Tibial artery (tissue), 4 donors: Measurements from ENCODE around the gene TNRC6B.

Experiments used
- DNase-seq, 2 donors: peaks; one replicate each; pipeline ENCODE4 v3.0.0-alpha.2; 2019
- H3K27ac ChIP-seq, 2 donors: fragments of 200-600 bp; sonication (generic) in 1 of 2; 1 replicate in 1 of 2; 2 replicates in 1 of 2; pipeline ENCODE4 v1.5.1; 2018 to 2019; ENCODE audit warnings: mild to moderate bottlenecking in 1 of 2
- H3K27me3 ChIP-seq, 2 donors: fragments of 200-600 bp; sonication (generic) in 1 of 2; one replicate each; pipeline versions ENCODE4 v1.5.1 to v1.6.0; 2016 to 2019
- H3K36me3 ChIP-seq, 3 donors: fragments of 200-600 bp; sonication (generic) in 2 of 3; one replicate each; pipeline ENCODE4 v1.5.1; 2016 to 2019; ENCODE audit warnings: mild to moderate bottlenecking in 2 of 3
- H3K4me1 ChIP-seq, 4 donors: fragments of 200-600 bp; sonication (generic) in 2 of 4; 1 replicate in 3 of 4; 2 replicates in 1 of 4; pipeline ENCODE4 v1.5.1; 2016 to 2019
- H3K4me3 ChIP-seq, 2 donors: fragments of 200-600 bp; sonication (generic) in 1 of 2; 1 replicate in 1 of 2; 2 replicates in 1 of 2; pipeline ENCODE4 v1.5.1; 2018 to 2019; ENCODE audit warnings: mild to moderate bottlenecking in 2 of 2
- H3K9me3 ChIP-seq, 3 donors: fragments of 200-600 bp; sonication (generic) in 1 of 3; one replicate each; pipeline ENCODE4 v1.5.1; 2016 to 2019
- CTCF ChIP-seq, 2 experiments: fragments of 200-600 bp in 1 of 2; fragments of 450-650 bp in 1 of 2; IDR thresholded peaks; one replicate each; pipeline ENCODE4 v1.5.1; 2017 to 2019; ENCODE audit warnings: antibody characterized with exemption in 2 of 2, mild to moderate bottlenecking in 1 of 2, moderate library complexity in 1 of 2
- intact Hi-C: fragments of 100-400 bp; cut with DNase I; formaldehyde crosslinking; loops from one replicate; pipeline ENCODE4 v1.15.0; 2023; ENCODE audit warnings: low total_unique reads

Gene TNRC6B

GRCh38 chr22:40300316-40300715, 122.6 kb downstream of the TNRC6B start:
- intact Hi-C loops: no loop called here
- Histone ChIP-seq H3K27ac (no peak overlapping the region), H3K36me3 (peaks cover 30 to 62% (median 39%) of the 10 kb centered on the region in 3 donors)

GRCh38 chr22:40300884-40301672, 123.4 kb downstream of the TNRC6B start:
- no peak overlapping the region for H3K27ac ChIP-seq
- intact Hi-C loops: no loop called here
- no peaks in the 10 kb centered on the region for H3K9me3 ChIP-seq
- H3K27me3 ChIP-seq: no peaks in the 10 kb centered on the region
- H3K36me3 ChIP-seq: peaks cover 33 to 62% (median 41%) of the 10 kb centered on the region in 3 donors
- H3K4me3 ChIP-seq: no peak overlapping the region
- no peak for TF ChIP-seq CTCF (IDR thresholded peaks at IDR 0.05)
- DNase-seq: no peak
- H3K4me1 ChIP-seq: peaks cover 0 to 8% (median 7%) of the 10 kb centered on the region in 4 donors

More at GRCh38 chr22:40300316-40300715, 122.6 kb downstream of the TNRC6B start:
- Histone ChIP-seq H3K4me1 (peaks cover 0 to 8% (median 7%) of the 10 kb centered on the region in 4 donors), H3K27me3 (no peaks in the 10 kb centered on the region), H3K4me3 (no peak overlapping the region), H3K9me3 (no peaks in the 10 kb centered on the region)
- TF ChIP-seq CTCF (IDR thresholded peaks at IDR 0.05): no peak
- no peak for DNase-seq

- Histone ChIP-seq H3K9me3 (no peaks in the 10 kb centered on the region), H3K27ac (no peak overlapping the region), H3K4me1 (peaks cover 0 to 8% (median 7%) of the 10 kb centered on the region in 4 donors), H3K27me3 (no peaks in the 10 kb centered on the region), H3K36me3 (peaks cover 38 to 55% (median 39%) of the 10 kb centered on the region in 3 donors), H3K4me3 (no peak overlapping the region)
- intact Hi-C loops: no loop called here
- no peak for TF ChIP-seq CTCF (IDR thresholded peaks at IDR 0.05)
- DNase-seq: no peak
Observed at GRCh38 chr22:40302149-40302548, 124.4 kb downstream of the TNRC6B start.

GRCh38 chr22:40305625-40306024, 127.9 kb downstream of the TNRC6B start:
- Histone ChIP-seq H3K36me3 (peaks cover 40 to 76% (median 59%) of the 10 kb centered on the region in 3 donors), H3K4me1 (peaks cover 0 to 12% (median 8%) of the 10 kb centered on the region in 4 donors), H3K27me3 (no peaks in the 10 kb centered on the region), H3K27ac (no peak overlapping the region), H3K4me3 (no peak overlapping the region), H3K9me3 (no peaks in the 10 kb centered on the region)
- intact Hi-C loops: no loop called here
- DNase-seq: no peak
- TF ChIP-seq CTCF (IDR thresholded peaks at IDR 0.05): no peak

- Histone ChIP-seq H3K27ac (no peak overlapping the region), H3K36me3 (peaks cover 37 to 71% (median 58%) of the 10 kb centered on the region in 3 donors)
Observed at GRCh38 chr22:40308999-40309573, 131.4 kb downstream of the TNRC6B start.

More at GRCh38 chr22:40308999-40309573, 131.4 kb downstream of the TNRC6B start:
- no peaks in the 10 kb centered on the region for H3K9me3 ChIP-seq
- H3K4me1 ChIP-seq: peaks cover 0 to 17% (median 11%) of the 10 kb centered on the region in 4 donors
- TF ChIP-seq CTCF (IDR thresholded peaks at IDR 0.05): no peak
- DNase-seq: no peak
- no peak overlapping the region for H3K4me3 ChIP-seq
- no peaks in the 10 kb centered on the region for H3K27me3 ChIP-seq
- intact Hi-C loops: no loop called here
